CD4-positive, alpha-beta T cell treated with Interleukin-17A for 1 hour (primary cell): ENCODE measurements around the gene ITGA11.

Experiments used
- DNase-seq: peaks from one replicate; pipeline ENCODE4 v3.0.0-alpha.2; 2020

ITGA11 gene

DNA sequence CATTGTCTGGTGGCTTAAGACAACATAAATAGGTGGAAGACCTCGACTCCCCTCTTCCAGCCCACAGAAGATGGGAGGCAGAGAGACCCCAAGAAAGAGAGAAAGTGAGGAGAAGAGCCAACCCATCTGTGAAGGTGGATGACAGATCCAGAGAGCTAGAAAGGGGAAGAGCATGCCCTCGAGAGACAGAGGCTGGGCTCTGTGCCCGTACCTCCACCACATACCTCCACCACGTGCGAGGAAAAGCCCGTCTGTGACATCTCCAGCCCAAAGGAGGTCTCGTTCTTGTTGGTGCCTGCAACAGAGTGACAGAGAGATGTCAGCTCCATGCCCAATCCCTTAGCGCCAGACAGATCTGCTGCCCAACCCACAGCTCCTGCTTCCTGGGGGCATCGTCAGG, 83.4 kb downstream of the ITGA11 start:
- no peak for DNase-seq

DNA sequence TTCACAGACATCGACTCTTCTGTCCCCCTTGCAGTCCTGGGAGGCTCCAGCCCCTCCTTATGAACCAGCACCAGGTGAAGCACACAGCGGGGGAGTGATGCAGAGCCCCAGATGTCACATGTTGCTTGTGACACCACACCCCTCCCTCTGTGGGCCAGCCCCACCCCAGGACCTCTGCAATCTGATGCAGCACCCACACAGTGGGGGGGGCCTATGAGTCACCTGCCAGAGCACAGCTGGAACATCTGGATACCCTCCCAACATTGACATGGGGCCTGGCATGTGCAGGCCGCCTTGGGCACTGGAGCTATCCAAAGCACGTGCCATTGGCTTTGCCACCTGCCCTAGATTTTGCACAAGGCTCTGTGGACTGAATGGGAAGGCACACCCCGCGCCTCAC, 83.9 kb downstream of the ITGA11 start:
- no peak for DNase-seq

DNA sequence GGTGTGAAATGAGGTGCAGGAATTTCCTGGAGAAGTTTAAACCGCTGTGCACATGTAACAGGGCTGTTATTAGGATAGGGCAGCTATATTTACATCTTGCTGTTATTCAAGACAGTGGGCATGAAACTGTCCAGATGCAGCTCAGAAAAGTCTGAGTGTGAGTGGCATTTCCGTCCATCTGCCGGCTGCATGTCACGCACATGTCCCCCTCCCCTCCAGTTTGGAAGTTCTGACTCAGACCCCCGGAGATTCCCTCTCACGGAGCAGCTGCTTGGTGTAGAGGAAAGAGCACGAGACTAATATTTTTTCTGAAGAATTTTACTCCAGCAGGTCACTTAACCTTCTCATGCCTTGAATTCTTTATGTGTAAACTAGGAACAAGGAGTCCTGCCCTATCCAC, 84.6 kb downstream of the ITGA11 start:
- no peak for DNase-seq

DNA sequence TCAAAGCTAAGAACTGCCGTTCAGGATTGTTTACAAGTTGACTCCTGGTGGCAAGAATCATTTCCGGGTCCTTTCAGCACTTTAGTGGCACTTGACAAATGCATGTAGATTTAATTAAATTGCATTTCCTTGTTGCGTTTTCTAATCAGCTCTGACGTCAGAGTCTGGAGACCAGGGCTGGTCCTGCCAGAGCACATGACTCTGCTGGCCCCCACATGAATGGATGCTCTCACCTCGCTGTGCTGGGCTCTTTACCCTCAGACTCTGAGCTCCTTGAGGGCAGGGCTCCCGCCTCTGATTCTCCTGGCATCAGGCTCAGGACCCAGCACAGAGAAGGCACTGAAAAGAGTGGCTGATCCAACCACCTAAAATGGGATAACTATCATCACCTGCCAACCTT, 85.0 kb downstream of the ITGA11 start:
- DNase-seq: no peak

DNA sequence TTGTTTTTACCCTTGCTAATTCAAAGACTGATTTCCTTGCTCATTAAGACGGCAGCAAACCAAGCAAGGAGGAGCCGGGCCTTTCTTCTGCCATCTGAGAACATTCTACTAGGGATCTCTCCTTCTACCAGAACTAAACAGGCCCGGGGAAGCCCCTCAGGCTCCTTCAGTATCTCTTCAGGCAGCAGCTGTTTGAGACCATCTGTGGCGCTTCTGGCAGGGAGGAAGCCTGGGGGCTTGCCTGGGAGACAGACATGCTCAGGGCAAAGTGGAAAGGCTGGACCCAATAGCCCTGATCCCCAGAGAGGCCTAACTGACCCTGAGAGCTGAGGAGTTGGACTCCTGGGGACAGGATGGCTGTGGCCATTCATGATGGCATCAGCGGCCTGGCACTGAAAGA, 86.5 kb downstream of the ITGA11 start:
- DNase-seq: no peak

DNA sequence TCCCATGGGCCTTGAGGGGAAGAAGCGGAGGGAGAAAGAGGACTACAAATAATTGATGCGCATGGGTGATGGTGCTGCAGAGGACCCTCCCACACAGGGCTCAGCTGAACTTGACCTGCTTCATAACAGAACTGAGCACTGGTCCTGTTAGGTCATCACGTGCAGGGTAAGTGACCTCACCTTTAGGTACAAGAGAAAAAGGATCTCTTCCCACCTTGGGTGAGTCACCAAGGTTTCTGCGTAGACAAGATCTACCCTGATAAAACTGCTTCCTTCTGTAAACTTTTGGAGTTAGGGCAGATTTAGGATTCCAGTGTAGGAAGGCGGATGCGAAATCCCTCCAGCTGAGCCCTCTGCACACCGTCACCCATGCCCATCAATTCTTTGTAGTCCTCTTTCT, 87.4 kb downstream of the ITGA11 start:
- no peak for DNase-seq

DNA sequence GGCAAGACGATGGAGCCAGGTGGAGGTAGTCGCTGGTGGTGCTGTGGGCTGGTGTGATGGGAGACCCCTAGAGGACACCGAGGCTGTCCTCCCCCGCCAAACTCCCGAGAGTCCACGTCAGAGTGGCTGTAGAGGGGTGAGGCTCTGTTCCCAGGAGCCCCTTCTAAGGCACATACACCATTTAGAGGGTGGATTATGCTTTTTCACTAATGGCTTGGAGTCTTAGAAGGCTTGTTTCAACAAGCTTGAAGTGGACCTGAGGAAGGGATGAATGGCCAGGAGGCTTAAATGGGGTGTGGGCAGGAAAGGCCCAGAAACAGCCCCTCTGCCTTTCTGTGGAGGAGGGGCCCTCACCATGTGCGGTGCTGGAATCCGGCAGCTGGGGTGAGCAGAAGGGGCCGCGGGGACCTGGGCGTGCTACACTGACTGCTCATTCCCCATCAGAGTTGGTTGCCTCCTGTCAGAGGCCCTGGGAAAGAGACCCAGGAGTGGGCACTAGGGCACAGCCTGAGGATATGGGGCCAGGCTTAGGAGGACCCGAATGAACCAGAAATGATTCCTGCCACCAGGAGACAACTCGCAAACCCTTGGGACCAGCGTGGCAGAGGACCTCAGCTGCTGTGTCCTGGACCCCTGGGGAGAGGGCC, 88.3 kb downstream of the ITGA11 start:
- no peak for DNase-seq

DNA sequence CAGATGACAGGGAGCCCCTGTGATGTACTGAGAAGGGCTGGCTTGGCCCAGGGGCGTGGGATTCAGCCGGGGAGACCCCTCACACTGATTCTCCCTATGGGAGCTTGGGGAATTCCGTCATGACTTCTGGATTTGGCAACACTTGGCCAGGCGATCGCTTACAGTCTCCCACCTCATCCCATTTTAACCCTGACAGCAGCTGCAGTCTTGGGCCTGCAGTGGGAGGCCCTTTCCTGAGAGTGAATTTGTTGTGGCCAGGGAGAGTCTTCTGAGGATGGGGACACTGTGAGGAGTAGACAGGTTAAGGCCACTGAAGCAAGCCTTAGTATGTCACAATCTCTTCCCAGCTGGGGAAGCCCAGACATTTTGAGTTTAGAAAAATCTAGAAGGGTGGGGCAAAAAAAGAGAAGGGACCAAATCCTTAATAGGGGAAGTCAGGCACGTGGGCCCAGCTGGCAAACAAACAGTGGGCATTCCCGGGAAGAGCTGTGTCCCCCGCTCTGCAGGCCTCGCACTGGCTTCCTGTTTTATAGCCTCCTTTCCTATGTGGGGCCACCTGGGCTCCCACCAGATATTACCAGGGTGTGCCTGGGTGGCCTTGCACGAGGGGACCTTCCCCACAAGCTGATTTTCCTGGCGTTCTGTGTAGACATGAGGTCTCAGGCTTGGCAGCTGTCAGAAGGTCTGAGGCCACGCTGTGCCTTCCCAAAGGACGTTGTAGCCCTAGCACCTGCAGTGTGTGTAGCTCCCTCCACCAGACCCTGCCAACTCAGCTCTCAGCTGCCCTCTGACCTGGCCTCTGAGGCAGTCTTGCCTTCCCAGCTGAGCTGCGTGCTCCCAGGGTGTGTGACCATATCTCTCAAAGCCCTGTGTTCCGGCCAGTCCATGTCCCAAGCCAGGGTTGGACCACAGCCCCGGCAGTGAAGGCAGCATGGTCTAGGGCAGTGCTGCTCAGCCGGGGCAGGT, 89.9 kb downstream of the ITGA11 start:
- DNase-seq: no peak

DNA sequence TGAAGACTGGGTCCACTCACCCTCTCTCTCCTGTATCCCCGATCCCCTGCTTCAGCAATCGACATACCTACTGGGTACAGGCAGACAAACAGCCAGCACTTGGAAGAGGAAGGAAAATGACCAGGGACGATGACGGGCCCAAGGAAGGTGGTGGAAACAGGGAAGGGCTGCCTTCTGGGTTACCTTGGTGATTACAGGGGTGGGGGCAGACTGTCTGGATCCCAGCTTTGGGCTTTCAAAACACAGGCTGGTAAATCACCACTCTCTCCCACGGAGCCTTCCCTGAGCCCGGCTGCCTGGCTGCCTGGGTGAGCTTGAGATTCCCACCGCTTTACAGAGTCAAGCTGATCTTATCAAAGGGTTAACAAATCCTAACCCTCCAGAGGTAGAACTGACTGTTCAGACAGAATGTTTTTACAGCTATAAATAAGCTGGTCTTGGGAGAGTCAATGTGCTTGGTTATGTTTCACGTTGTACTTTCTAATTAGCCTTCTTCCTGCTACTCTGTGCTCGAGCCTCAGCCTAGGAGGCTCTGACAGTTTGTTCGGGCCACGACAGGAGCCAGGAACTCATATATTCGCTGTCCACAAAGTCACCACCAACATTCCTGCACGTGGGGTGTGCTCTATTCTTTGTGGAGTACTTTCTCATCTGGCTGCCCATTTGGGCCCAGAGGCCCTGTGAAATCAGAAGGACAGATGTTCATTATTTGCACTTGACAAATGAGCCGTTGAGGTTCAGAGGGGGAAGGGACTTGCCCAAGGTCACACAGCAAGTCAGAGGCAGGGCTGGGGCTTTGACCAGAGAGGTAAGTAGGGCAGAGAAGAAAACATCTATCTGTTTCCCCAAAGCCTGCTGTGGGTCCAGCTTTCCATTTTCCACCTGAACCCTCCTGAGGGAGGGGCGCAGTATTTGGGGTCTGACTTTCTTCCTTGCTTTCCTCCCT, 91.0 kb downstream of the ITGA11 start:
- DNase-seq: no peak

DNA sequence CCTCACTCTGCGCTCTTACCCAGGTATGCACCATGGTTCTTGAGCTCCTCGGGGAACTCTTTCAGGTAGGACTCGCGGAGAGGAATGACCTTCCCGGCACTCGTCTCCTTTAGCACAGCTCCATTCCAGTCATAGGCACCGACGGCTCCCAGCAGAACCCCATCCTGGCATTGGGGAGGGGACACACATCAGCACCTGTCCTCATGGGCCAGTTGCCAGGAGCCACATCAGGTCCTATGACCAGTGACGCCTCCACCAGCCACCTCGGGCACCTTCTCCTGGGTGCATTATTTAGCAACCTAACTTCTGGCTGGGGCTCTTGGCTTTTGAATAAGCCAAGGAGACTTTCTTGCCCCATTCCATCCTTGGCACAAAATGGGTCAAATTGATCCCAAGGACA, 92.5 kb downstream of the ITGA11 start:
- no peak for DNase-seq

DNA sequence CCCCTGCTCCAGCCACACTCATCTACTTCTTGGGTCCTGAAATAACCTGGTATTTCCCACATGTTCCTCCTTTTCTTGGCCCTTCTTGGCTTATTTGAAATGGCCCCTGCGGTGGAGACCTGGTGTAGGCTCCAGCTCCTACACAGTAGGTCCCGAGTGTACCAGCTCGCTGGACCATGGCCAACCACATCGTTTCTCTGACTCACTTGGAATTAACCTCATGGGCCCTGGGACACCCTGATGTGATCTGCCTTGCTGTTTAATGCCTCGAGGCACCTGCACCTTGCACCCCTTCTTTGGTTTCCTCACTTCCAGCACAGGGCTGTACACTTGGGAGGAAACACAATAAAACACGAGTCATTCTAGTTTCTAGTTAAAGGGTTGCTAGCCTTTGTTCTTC, 94.1 kb downstream of the ITGA11 start:
- DNase-seq: no peak

DNA sequence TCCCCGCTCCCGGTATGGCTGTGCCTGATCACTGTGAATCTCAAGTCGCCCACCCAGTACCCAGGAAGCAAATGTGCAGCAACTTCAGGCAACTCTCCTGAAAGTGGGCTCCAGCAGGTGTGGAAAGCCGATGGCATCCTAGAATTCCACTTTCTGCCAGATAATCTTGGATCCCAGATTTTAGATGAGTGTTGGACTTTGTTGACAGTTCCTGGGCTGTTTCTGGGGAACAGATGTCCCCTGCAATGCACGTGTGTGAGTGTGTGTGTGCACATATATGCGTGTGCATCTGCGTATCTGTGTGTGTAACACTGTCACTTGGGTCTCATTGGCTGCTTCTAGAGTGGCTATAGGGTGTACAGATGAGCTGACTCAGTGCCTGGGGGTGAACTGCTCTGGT, 95.4 kb downstream of the ITGA11 start:
- no peak for DNase-seq

DNA sequence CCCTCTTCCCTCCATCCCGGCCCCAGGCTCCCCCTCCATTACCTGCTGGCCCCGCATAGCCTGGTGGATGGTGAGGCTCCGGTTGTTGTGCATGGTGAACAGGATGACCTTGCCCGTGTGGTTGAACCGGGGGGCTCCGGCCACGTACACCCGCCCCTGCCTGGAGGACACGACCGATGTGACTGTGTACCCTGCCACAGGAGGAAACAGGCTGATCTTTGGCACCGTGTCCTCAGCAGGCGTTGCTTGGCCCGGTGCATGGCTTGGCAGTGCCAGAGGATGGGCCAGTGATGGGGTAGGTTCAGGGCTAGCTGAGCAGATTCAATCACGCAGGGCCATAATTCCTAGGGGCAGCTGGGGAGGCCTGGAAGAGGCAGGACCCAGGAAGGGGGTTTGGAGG, 96.3 kb downstream of the ITGA11 start:
- no peak for DNase-seq

DNA sequence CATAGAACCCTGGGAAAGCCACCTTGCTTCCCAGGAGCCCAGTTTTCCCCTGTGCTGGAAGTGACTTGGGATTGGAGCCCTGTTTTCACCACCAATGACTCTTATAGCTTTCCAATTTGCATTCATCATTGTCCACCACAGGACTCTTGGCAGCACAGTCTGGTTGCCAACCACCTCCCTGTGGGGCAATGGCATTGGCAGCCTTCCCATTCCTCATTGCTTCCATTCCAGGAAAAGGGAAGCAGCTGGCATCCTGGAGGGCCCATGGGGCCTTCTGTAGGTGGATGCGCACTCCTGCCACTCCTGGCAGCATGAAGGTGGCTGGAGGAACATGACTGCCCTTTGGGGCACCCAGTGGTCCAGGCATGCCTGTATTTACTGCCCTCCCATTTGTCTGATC, 96.7 kb downstream of the ITGA11 start:
- DNase-seq: no peak

DNA sequence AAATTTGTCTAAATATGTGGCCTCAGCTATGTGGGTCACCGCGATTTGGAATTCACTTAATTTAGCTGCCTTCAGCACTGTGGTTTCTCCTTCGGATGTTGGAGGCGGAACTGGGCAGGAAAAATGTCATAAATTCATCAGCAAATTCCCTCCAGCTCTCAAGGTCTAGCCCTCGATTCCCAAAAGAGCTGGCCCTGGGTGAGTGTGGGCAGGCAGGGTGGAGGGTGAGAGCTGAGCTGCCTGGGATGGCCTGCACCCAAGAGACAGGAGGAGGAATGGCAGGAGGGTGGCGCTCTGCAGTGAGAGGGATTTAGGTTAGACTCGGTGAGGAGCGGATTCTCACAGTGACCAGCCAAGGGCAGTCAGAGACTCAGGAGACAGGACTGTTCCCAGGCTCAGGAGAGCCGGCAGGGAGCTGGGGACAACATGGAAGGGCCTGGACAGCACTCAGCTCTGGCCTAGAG, 97.3 kb downstream of the ITGA11 start:
- no peak for DNase-seq

DNA sequence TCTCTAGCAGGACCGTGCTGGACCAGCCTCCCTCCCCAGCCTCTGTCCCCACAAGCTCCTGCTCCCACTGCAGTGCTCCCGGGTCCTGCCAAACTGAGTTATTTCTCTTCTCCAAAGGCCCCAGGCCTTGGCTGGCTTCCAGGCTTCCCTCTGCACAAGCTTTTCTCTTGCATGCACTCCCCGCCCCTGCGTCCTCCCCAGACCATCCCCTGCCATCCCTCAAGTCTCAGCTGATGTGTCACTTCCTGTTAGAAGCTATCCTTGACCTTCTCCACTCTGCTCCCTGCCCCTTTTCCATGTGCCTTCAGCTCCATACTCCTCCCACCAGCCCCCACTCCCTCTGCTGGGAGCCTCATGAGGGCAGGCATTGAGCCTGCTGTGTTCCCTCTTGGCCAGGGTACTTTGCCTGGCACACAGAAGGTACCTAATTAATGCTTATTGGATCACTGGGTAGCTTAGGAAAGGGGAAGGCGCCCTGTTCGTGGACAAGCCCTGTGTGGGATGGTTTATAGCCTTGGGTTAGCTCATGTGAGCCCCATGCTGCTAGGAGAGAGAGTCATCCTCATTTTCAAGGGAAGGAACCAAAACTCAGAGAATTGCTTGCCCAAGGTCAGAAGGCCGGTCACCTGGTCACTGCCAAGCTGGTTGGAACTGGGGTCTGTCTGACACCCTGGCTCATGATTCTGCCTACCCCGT, 98.0 kb downstream of the ITGA11 start:
- no peak for DNase-seq

DNA sequence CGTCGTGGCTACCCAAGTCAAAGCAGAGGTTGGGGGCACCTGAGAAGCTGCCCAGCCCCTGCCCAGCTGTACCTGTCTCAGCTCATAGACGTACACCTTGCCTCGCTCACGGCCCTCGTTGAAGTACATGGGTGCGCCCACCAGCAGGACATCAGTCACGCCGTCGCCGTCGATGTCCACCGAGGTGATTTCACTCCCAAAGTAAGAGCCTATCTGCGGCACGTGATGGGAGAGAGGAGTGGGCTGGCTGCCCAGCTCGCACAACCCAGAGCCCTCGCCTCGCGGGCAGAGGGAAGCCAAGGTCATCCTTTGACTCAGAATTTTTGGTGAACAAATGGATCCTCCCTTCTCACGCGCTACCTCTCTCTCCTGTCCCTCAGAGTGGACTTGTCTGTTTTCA, 99.7 kb downstream of the ITGA11 start:
- no peak for DNase-seq

DNA sequence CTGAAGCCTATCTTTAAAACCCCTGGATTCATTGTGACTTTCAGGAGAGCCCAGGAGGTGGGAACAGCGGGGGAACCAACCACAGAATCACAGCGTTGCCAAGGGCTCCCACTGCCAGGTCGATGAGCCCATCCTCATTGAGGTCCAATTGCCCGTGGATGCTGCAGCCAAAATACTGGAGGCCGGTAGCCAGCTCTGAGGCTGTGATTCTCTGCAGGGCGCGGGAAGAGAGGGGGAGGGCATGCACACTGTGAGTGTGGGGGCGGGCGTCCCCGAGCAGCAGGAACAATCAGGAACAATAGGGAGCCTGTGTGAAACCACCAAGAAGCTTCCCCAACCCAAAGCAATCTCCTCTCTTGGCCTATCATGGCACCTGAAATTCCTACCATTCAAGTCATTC, 101.1 kb downstream of the ITGA11 start:
- DNase-seq: no peak

DNA sequence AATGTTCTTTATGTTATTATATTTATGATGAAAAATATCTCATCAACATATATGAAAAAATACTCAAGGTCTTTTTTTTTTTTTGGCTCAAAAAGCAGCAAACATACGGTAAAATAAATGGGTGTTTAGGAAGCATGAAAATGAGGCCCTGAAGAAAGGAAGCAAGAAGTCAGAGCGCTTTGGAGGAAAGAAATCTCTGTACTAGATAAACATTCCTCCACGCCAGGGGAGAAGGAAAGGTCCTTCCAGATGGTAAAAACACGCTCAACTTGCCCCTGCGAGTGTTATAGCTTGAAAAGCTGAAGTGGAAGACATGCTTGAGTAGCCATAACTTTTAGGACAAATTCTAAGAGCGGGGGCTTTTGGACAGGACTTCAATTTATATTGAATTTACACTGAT, 101.5 kb downstream of the ITGA11 start:
- no peak for DNase-seq

DNA sequence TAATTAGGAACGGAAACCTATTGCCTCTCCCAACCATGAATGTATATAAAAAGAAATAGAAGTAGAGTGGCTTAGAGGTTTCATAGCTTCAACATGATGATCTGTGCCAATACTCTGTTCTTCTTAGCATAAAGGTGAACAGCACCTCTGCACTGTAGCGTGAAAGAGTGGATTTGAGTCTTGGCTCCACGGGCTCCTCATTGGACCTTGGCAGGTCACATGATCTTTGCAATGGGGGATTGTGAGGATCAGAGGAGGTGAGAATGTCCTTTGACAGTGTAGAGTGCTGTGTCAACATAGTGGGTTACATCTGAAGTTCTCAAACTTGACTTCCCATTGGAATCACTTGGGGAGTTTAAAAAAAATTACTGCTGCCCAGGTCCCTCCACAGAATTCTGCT, 103.0 kb downstream of the ITGA11 start:
- DNase-seq: no peak

DNA sequence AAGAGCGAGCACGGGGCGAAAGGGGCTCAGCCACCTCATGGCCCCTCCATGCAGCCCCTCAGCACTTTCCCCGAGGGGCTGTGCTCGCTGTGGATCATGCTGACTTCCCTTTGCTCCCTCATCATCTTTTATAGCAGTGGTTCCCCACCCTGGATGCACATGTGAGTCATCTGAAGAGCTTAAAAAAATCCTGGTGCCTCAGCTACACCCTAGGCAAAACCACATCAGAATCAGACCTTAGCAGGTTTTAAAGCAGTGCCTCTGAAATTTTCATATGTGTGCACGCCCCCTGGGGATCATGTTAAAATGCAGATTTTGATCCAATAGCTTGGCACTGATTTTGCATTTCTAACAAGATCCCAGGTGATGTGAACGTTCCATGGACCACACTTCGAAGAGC, 103.5 kb downstream of the ITGA11 start:
- DNase-seq: no peak

DNA sequence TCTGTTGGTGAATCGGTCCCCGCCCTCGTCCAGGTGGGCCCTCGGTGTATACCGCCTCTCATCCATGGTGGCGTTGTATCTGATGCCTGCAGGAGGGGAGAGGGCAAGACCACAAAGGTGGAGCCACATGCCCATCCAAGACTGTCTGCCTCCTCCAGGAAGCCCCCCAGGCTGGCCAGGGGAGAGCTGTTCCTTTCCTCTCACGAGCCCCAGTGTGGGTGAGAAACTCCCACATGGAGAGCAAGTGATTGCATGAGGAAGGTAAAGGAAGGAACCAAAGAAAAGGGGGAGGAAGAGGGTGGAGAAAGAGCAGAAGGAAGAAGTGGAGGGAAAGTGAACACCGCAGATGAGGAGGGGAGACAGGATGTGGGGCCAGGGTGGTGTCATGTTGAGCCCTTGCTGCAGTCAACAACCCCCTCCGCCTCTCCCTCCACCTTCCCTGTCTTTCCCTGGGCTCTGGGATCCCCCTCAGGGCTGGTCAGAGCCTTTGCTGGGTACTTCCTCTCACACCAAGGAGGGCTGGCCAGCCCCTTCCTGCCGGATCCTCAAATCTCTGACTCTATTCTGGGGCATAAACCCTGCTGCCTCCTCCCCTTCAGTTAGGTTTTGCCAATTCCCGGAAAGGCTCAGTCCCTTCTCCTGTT, 105.1 kb downstream of the ITGA11 start:
- no peak for DNase-seq
